Testis (tissue), 3 donors: Measurements from ENCODE around the gene PACS1. TPM values are rescaled to one million over a fixed set of nuclear protein-coding genes. Genes with fewer than 3 reads are reported as not detected.
A peak's percentile ranks its signal among the peaks of the same experiment; 100 is the strongest.

Experiments used
- DNase-seq: peaks from one replicate; pipeline ENCODE4 v3.0.0-alpha.2; 2019
- H3K27ac ChIP-seq, 2 donors: fragments of 200-600 bp; sonication (generic); one replicate each; pipeline ENCODE4 v1.5.1; 2019
- H3K27me3 ChIP-seq: fragments of 200-600 bp; sonication (generic); one replicate; pipeline ENCODE4 v1.5.1; 2019
- H3K36me3 ChIP-seq: fragments of 200-600 bp; sonication (generic); one replicate; pipeline ENCODE4 v1.5.1; 2017; ENCODE audit warnings: low read depth; ENCODE audit errors: missing control alignments
- H3K4me1 ChIP-seq: fragments of 200-600 bp; sonication (generic); one replicate; pipeline ENCODE4 v1.5.1; 2019
- H3K4me3 ChIP-seq, 2 donors: fragments of 200-600 bp; sonication (generic); one replicate each; pipeline ENCODE4 v1.5.1; 2017 to 2019
- H3K9me3 ChIP-seq: fragments of 200-600 bp; sonication (generic); one replicate; pipeline ENCODE4 v1.5.1; 2017
- CTCF ChIP-seq, 3 experiments: fragments of 450-650 bp in 2 of 3; fragments of 200-600 bp in 1 of 3; sonication (generic) in 1 of 3; IDR thresholded peaks; one replicate each; pipeline ENCODE4 v1.5.1; 2016 to 2019; ENCODE audit warnings: antibody characterized with exemption in 3 of 3, mild to moderate bottlenecking in 2 of 3, moderate library complexity in 1 of 3
- POLR2A ChIP-seq: fragments of 450-650 bp; IDR thresholded peaks from one replicate; pipeline ENCODE4 v1.6.1; 2017; ENCODE audit warnings: antibody characterized with exemption, mild to moderate bottlenecking, moderate library complexity
- WGBS, 2 donors: methylation state at CpG; one replicate each; pipeline ENCODE4 v1.1.5; 2018; 5-methylcytosine and 5-hydroxymethylcytosine counted together
- intact Hi-C: fragments of 100-400 bp; cut with DNase I; formaldehyde crosslinking; loops from one replicate; pipeline ENCODE4 v1.15.1; 2023; ENCODE audit warnings: low total_unique reads
- polyA plus RNA-seq: library from polyadenylated mRNA; stranded (reverse); fragments of 350-450 nt; fragmentation: Illumina TruSeq; extraction: RNeasy Lipid Tissue Mini Kit (QIAGEN cat#74804); gene quantifications from one replicate; pipeline ENCODE4 v1.2.3, GENCODE V29; 2014; ENCODE audit warnings: low read depth, low replicate concordance; ENCODE audit not compliant: insufficient read depth
- total RNA-seq, 2 donors: library from RNA; depleted of rRNA; stranded (reverse); fragments of >200 nt; gene quantifications; one replicate each; pipeline ENCODE4 v1.2.3, GENCODE V29; 2016

PACS1 gene
- total and polyA plus RNA-seq, 3 donors from 2014 or later, result 111 to 131 (median 130) TPM

GRCh38 chr11:66282468-66283455 is 212.7 kb downstream of the PACS1 start:
- DNase-seq, result peak; percentile 99
- no peaks in the 10 kb centered on the region for H3K36me3 ChIP-seq
- peaks cover 5% of the 10 kb centered on the region for H3K4me1 ChIP-seq
- no peak overlapping the region for H3K4me3 ChIP-seq
- intact Hi-C loops, result no loop called here
- no peaks in the 10 kb centered on the region for H3K9me3 ChIP-seq
- no peak for TF ChIP-seq POLR2A
- peak; percentile 99 to 100 (median 100) for TF ChIP-seq CTCF (IDR thresholded peaks at IDR 0.05)
- no peaks in the 10 kb centered on the region for H3K27me3 ChIP-seq
- H3K27ac ChIP-seq, result no peak overlapping the region
- WGBS, 2 donors, result 13 to 38% methylated on average over 10 to 35 of the region's 35 CpGs

- DNase-seq, result no peak
- H3K36me3 ChIP-seq, result no peaks in the 10 kb centered on the region
- no peak for TF ChIP-seq POLR2A
- no peak for TF ChIP-seq CTCF (IDR thresholded peaks at IDR 0.05)
- H3K4me3 ChIP-seq, result no peak overlapping the region
- intact Hi-C loops, result no loop called here
- no peaks in the 10 kb centered on the region for H3K27me3 ChIP-seq
- WGBS, 2 donors, result 78 to 87% methylated on average over 9 to 13 of the region's 14 CpGs
- H3K4me1 ChIP-seq, result peaks cover 11% of the 10 kb centered on the region
- H3K27ac ChIP-seq, result no peak overlapping the region
- no peaks in the 10 kb centered on the region for H3K9me3 ChIP-seq
These were observed 213.5 kb downstream of the PACS1 start for GRCh38 chr11:66283461-66284105.

GRCh38 chr11:66284526-66285078 is 214.5 kb downstream of the PACS1 start:
- WGBS, 2 donors, result 95 to 96% methylated on average over 8 to 16 of the region's 16 CpGs
- no peak for TF ChIP-seq POLR2A
- no peak for TF ChIP-seq CTCF (IDR thresholded peaks at IDR 0.05)
- H3K27ac ChIP-seq, result no peak overlapping the region
- no peak for DNase-seq
- H3K4me3 ChIP-seq, result no peak overlapping the region
- intact Hi-C loops, result no loop called here
- H3K27me3 ChIP-seq, result no peaks in the 10 kb centered on the region
- no peaks in the 10 kb centered on the region for H3K36me3 ChIP-seq
- H3K9me3 ChIP-seq, result no peaks in the 10 kb centered on the region
- H3K4me1 ChIP-seq, result peaks cover 11% of the 10 kb centered on the region

- Histone ChIP-seq H3K27me3 (no peaks in the 10 kb centered on the region), H3K36me3 (no peaks in the 10 kb centered on the region), H3K9me3 (no peaks in the 10 kb centered on the region), H3K4me3 (no peak overlapping the region), H3K4me1 (peaks cover 17% of the 10 kb centered on the region), H3K27ac (no peak overlapping the region)
- TF ChIP-seq CTCF (IDR thresholded peaks at IDR 0.05), result no peak
- DNase-seq, result no peak
- intact Hi-C loops, result no loop called here
- WGBS, 2 donors, result 83 to 91% methylated on average over 6 to 13 of the region's 13 CpGs
These were observed 215.3 kb downstream of the PACS1 start for GRCh38 chr11:66285250-66285947.
